ENCODE results near the gene C1QTNF4.
"Not testable (repeated sequence)": the region's sequence is repeated elsewhere in the genome, so short reads cannot be mapped to it uniquely, and the experiment has no call there.

The C1QTNF4 gene

DNA sequence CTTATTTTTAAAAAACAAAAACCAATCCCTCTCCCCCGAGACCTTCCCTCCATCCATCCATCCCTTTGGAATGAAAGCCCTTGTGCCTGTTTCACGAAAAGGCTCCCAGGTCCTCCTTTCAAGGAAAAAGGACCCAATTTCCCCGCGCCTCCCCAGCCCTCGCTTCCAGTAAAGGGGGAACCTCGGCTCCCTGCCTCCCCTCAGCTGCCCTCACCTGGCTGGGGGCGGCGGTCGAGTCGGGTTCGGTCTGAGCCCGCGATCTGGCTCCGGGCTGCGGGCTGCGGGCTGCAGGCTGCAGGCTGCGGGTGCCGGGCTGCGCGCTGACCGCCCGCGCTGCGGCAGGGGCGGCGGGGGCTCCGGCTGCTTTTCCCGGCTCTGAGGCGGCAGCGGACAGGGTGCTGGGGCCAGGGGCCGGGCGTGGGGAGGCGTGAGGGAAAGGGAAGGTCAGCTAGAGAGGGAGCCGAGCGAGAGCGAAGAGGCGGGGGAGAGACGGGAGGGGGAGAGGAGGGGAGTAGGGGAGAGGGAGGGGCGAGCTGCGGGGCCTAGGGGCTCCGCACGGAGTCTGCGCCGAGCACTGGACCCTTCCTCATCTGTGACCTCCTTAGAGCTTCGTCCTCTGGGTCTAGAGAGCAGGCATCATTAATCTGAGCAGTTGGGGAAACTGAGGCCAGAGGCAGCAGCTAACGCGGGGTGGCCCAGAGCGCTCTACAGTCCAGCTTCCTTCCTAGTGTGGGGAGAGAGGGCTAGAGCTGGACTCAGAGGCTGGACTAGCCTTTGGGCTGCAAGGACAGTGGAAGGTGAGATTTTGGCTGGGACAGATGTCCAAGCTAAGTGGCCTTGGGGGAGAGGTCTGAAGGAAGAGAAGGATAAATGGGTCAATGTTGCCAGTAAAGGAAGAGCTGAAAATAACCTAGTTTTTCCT, at the start of gene C1QTNF4:
Gene C1QTNF4, minus strand, starts transcription at position 478 of the 922 bp plus-strand sequence. CDS start 3,601 bp downstream, outside the sequence.
- Mint-ChIP-seq H3K36me3 (no peaks in the 10 kb centered on the region), H3K4me1 (ENCODE audit: low read depth) (peaks cover 9% of the 10 kb centered on the region), H3K27me3 (peaks cover 22% of the 10 kb centered on the region), H3K9me3 (ENCODE audit: low read depth) (no peaks in the 10 kb centered on the region), H3K27ac (no peak within 1 kb of the TSS), H3K4me3 (peak within 1 kb of the TSS; percentile 44)

DNA sequence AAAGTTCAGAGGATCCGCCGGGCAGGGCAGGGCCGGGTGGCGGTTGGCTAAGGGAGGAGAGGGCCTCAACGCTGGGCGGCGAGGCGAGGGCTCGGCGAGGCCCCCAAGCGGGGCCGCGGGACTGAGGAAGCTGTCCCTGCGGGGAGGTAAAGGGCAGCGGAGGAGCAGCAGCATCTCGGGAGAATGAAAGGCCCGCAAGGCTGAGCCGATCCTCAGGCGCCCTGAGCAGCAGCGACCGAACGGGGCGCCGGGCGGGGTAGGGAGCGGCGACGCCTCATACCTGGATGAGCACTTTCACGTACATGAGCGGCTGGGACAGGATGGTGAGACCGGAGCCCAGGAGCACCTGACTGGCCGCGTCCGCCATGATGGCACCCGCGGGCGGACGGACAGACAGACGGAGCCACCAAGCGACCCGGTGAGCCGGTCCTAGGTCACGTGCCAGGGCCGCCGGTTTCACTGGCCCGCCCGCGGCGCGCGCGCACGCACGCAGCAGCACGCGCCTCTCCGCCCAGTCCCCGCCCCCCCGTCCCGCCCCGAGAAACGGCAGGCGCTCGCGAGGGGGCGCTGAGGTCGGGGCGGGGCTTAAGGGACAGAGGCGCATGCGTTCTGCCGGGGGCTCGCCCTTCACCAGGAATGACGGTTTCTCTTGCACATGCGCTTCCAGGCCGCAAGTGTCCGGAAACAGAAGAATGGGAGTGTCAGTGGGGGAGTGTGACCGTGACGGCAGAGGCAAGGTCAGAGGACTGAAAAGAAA, 48.1 kb upstream of the C1QTNF4 start, which contains the start of gene MTCH2:
Gene MTCH2, minus strand, starts transcription at position 461 of the 757 bp plus-strand sequence. Its CDS starts 94 bp downstream, at position 367.
- H3K4me1 Mint-ChIP-seq (ENCODE audit: low read depth): peaks cover 27% of the 10 kb centered on the region
- H3K27me3 Mint-ChIP-seq: no peaks in the 10 kb centered on the region
- H3K9me3 Mint-ChIP-seq (ENCODE audit: low read depth): no peaks in the 10 kb centered on the region
- peaks cover 3% of the 10 kb centered on the region for H3K36me3 Mint-ChIP-seq
- peak within 1 kb of the TSS; percentile 96 for H3K27ac Mint-ChIP-seq
- H3K4me3 Mint-ChIP-seq: peak within 1 kb of the TSS; percentile 99

DNA sequence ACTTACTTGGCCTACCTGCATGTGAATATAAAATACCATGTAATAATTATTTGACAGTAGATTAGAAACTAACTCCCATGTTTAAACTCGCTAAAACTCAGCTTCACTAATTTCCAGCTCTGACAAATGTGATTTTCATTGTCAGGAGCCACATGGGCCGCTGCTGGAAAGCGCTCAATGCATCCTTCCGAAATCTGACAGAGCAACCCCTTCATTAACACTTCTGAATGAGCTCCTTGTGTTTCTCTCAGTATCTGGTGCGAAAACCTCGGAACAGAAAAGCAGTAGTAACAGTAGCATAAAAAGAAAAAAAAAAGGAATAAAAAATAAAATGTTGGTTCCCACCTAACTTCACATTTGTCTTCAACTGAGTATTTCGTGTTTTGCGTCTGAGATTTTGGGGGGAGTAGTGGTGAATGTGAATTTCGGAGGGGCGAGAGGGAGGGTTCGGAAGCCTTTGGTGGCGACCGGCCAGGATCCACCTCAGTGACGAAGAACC, 47.4 kb upstream of the C1QTNF4 start:
- H3K27me3 Mint-ChIP-seq: no peaks in the 10 kb centered on the region
- no peaks in the 10 kb centered on the region for H3K9me3 Mint-ChIP-seq (ENCODE audit: low read depth)
- H3K4me1 Mint-ChIP-seq (ENCODE audit: low read depth): peaks cover 27% of the 10 kb centered on the region
- peaks cover 3% of the 10 kb centered on the region for H3K36me3 Mint-ChIP-seq
- H3K27ac Mint-ChIP-seq: peak overlapping the region; percentile 91
- H3K4me3 Mint-ChIP-seq: peak overlapping the region; percentile 99

DNA sequence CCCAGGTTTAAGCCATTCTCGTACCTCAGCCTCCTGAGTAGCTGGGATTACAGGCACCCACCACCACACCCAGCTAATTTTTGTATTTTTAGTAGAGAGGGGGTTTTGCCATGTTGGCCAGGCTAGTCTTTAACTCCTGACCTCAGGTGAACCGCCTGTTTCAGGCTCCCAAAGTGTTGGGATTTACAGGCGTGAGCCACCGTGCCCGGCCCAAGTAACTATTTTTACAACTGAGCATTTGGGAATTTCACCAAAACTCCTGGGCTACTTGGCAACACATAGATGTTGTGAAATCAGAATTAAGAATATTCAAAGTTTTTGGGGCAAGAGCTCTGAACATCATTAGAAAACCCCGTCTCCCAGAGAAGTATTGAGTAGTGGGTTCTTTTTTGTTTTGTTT, 46.3 kb upstream of the C1QTNF4 start:
- H3K27me3 Mint-ChIP-seq; H3K9me3 Mint-ChIP-seq (ENCODE audit: low read depth); H3K27ac Mint-ChIP-seq; H3K36me3 Mint-ChIP-seq: not testable (repeated sequence)
- Mint-ChIP-seq H3K4me3 (peak overlapping the region; percentile 99), H3K4me1 (ENCODE audit: low read depth) (peaks cover 27% of the 10 kb centered on the region)

DNA sequence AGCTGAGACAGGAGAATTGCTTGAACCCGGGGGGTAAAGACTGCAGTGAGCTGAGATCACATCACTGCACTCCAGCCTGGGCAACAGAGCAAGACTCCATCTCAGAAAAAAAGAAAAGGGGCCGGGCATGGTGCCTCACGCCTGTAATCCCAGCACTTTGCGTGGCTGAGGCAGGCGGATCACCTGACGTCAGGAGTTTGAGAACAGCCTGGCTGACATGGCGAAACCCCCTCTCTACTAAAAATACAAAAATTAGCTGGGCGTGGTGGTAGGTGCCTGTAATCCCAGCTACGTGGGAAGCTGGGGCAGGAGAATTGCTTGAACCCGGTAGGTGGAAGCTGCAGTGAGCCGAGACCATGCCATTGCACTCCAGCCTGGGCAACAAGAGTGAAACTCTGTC, 42.1 kb upstream of the C1QTNF4 start:
- Mint-ChIP-seq H3K4me1 (ENCODE audit: low read depth) (peaks cover 13% of the 10 kb centered on the region), H3K36me3 (peaks cover 12% of the 10 kb centered on the region)
- H3K27me3 Mint-ChIP-seq; H3K4me3 Mint-ChIP-seq; H3K9me3 Mint-ChIP-seq (ENCODE audit: low read depth); H3K27ac Mint-ChIP-seq: not testable (repeated sequence)

DNA sequence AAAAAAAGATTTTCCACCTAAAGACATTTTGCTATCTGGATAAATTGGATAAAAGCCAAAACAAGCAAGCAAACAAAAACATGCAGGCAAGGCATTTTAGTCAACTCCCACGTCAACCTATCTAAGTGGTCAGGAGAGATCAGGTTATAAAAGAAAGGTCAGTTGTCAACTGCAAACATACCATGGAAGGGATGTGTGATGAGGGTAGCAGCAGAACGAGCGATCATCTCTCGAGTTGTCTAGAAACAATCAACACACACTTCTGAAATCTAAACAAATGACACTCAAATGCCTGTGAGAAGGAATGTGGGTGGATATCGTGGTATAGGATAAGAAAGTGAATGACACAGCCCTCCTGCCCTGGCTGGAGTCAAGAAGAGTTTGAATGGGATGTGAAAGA, 37.3 kb upstream of the C1QTNF4 start:
- Mint-ChIP-seq H3K4me1 (ENCODE audit: low read depth) (no peaks in the 10 kb centered on the region), H3K27me3 (no peaks in the 10 kb centered on the region), H3K9me3 (ENCODE audit: low read depth) (no peaks in the 10 kb centered on the region), H3K27ac (no peak overlapping the region), H3K36me3 (peaks cover 16% of the 10 kb centered on the region), H3K4me3 (no peak overlapping the region)

DNA sequence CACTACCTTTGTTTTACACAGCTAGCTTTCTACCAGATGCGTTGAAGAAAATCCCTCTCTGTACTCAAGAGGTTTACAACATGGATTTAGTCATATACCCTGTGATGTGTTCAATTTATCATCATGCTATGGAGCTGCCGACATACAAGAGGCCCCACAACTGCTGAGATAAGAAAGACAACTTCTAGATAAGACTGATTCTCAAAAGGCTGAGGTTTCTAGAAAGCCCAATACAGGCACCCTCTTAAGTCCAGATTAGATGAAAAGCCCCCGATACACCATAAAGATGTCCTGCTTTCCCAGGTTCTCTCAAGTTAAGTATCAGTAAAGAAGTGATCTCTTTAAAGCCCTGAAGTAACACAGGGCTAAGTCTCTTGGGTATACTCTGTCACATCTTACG, 33.8 kb upstream of the C1QTNF4 start:
- no peaks in the 10 kb centered on the region for H3K4me1 Mint-ChIP-seq (ENCODE audit: low read depth)
- H3K27me3 Mint-ChIP-seq: no peaks in the 10 kb centered on the region
- H3K36me3 Mint-ChIP-seq: peaks cover 17% of the 10 kb centered on the region
- no peak overlapping the region for H3K27ac Mint-ChIP-seq
- no peak overlapping the region for H3K4me3 Mint-ChIP-seq
- no peaks in the 10 kb centered on the region for H3K9me3 Mint-ChIP-seq (ENCODE audit: low read depth)

DNA sequence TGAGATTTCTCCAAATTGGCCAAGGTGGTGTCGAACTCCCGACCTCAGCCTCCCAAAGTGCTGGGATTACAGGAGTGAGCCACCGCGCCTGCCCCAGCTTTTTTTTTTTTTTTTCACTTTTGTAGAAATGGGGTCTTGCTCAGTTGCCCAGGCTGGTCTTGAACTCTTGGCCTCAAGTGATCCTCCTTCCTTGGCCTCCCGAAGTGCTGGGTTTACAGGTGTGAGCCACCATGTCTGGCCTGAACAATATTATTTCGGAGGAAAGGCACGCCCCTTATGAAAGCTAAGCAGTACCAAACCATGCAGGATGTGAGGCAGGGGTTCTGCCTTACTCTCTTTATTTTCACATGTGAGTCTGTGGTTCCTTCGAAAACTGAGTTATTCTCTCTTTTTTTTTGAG, 32.0 kb upstream of the C1QTNF4 start:
- Mint-ChIP-seq H3K4me3 (no peak overlapping the region), H3K4me1 (ENCODE audit: low read depth) (no peaks in the 10 kb centered on the region), H3K27ac (no peak overlapping the region), H3K9me3 (ENCODE audit: low read depth) (no peaks in the 10 kb centered on the region), H3K36me3 (peaks cover 12% of the 10 kb centered on the region), H3K27me3 (no peaks in the 10 kb centered on the region)

DNA sequence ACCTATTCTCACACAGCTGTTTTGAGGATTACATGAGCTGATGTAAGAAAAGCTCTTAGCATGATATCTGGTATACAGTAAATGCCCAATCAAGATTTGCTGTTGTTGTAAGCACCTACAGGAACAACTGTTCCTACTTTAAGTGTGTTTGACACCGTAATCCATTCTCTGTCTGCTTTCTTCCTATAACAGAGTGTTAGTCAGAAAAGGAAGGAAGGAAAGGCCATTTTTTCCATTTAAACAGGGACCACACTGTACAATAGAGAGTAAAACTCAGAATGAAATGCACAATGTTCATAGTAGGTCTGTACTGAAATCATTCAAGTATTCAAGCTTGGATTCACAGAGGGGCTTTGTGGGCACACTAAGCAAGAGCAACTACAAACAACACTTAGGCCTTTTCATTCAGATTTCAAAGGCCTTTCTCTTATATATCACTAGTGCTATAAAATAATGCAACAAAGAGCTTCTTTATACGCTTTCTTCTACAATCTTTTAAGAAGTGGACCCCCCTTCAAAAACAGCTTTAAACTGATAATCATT, 26.7 kb upstream of the C1QTNF4 start:
- peaks cover 7% of the 10 kb centered on the region for H3K36me3 Mint-ChIP-seq
- no peak overlapping the region for H3K4me3 Mint-ChIP-seq
- no peaks in the 10 kb centered on the region for H3K27me3 Mint-ChIP-seq
- H3K4me1 Mint-ChIP-seq (ENCODE audit: low read depth): no peaks in the 10 kb centered on the region
- H3K9me3 Mint-ChIP-seq (ENCODE audit: low read depth): no peaks in the 10 kb centered on the region
- no peak overlapping the region for H3K27ac Mint-ChIP-seq

DNA sequence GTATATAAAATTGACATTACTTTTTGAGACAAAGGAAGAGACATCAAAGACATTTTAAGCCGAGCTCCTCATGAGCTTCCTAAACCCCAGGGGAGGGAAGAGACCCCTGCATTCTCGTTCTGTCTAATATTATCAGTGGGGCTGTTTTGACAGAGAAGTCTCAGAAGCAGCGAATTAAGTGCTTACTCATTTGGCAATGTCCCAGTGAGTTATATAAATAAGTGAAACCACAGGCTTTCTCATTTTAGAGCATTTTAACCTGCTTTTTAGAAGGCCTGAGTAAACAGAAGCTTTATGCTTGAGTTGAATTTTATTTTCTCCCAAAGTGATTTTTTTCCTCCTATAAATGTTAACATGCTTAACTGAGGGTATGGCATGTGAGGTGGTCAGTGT, 23.2 kb upstream of the C1QTNF4 start:
- no peaks in the 10 kb centered on the region for H3K4me1 Mint-ChIP-seq (ENCODE audit: low read depth)
- H3K27ac Mint-ChIP-seq: no peak overlapping the region
- H3K9me3 Mint-ChIP-seq (ENCODE audit: low read depth): no peaks in the 10 kb centered on the region
- H3K36me3 Mint-ChIP-seq: peaks cover 3% of the 10 kb centered on the region
- no peak overlapping the region for H3K4me3 Mint-ChIP-seq
- no peaks in the 10 kb centered on the region for H3K27me3 Mint-ChIP-seq

DNA sequence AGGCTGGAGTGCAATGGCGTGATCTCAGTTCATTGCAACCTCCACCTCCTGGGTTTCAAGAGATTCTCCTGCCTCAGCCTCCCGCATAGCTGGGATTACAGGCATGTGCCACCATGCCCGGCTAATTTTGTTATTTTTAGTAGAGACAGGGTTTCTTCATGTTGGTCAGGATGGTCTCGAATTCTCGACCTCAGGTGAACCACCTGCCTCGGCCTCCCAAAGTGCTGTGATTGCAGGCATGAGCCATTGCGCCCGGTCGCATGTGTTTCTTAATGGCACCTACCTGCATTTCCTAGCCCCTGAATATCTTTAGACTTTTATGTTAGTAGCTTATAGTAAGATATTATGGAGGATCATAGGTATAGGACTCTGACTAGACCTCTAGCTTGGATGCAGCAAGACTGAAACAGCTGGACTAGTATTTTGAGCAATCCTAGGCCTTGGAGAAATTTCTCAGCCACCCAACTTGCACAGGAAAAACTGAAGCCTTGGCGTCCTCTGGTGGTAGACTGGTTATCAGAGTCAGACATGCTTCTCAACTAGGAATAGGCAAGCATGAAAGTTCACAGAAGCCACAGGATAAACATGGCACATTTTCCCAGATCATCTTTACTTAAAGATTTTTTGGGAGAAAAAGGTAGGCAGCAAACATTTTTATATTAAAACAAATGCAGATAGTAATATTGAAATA, 22.7 kb upstream of the C1QTNF4 start:
- Mint-ChIP-seq H3K4me1 (ENCODE audit: low read depth) (no peaks in the 10 kb centered on the region), H3K27ac (no peak overlapping the region), H3K4me3 (no peak overlapping the region), H3K27me3 (no peaks in the 10 kb centered on the region), H3K36me3 (peaks cover 3% of the 10 kb centered on the region), H3K9me3 (ENCODE audit: low read depth) (no peaks in the 10 kb centered on the region)

DNA sequence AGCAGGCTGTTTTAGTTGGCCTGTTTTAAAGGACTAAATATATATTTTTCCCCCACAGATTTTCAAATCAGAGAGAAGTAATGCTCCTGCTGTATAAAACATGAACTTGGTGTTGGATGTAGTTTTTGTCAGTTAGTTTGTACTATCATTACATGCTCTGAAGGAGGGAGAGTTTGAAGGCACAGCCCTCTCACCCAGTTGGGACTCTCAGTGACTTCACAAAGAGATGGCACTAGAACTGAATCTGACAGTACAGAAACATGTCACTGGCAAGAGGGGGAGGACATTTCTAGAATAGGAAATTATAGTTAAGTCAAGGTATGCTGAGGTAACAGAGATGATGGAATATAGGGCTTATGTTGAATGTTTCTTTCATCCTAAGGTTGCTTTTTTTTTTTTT, 21.0 kb upstream of the C1QTNF4 start:
- H3K36me3 Mint-ChIP-seq: peaks cover 3% of the 10 kb centered on the region
- no peak overlapping the region for H3K27ac Mint-ChIP-seq
- no peaks in the 10 kb centered on the region for H3K4me1 Mint-ChIP-seq (ENCODE audit: low read depth)
- H3K9me3 Mint-ChIP-seq (ENCODE audit: low read depth): no peaks in the 10 kb centered on the region
- H3K4me3 Mint-ChIP-seq: no peak overlapping the region
- H3K27me3 Mint-ChIP-seq: no peaks in the 10 kb centered on the region

DNA sequence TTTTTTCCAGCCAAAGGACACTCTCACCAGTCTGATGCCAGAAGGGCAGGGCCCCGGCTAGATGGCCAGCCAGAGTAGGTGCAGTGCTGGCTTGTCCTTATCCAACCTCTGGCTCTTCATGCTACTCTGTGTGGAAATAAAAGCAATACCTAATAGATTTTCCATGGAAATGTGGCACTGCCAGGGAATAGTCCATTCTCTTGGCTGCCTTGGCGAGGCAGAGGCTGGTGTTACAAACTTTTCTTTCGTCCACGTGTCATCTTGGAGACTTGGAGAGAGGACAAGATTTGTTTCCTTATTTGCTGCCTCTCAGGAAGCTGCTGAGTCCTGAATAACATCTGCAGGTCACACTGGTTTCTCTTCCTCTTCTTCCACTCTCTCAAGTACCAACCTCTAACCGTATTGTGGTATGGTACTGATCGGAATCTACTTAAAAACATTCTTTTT, 17.2 kb upstream of the C1QTNF4 start:
- Mint-ChIP-seq H3K36me3 (no peaks in the 10 kb centered on the region), H3K27me3 (no peaks in the 10 kb centered on the region)

DNA sequence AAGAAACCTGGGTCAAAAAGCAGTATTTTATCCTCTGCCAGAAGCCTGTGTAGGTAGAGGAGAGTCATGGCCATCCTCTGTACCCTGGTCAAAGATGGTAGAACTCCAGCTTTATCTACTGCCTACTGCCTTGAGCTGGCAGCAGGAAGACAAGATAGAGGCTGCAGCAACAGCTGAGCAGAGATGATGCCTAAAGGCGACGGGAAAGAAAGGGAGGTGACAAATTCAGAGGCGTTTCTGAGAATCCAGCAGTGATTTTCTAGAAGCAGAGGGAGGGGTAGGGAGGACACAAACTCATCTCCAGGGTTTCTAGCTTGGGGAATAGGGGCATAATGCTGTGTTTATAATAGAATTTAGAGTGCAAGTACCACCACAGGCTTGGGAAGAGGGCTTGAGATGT, 15.5 kb upstream of the C1QTNF4 start:
- H3K27me3 Mint-ChIP-seq: no peaks in the 10 kb centered on the region
- no peak overlapping the region for H3K4me3 Mint-ChIP-seq
- H3K9me3 Mint-ChIP-seq (ENCODE audit: low read depth): no peaks in the 10 kb centered on the region
- no peak overlapping the region for H3K27ac Mint-ChIP-seq
- no peaks in the 10 kb centered on the region for H3K4me1 Mint-ChIP-seq (ENCODE audit: low read depth)
- H3K36me3 Mint-ChIP-seq: peaks cover 2% of the 10 kb centered on the region

More for the DNA sequence above, 17.2 kb upstream of the C1QTNF4 start:
- H3K9me3 Mint-ChIP-seq (ENCODE audit: low read depth): no peaks in the 10 kb centered on the region
- no peak overlapping the region for H3K27ac Mint-ChIP-seq
- H3K4me3 Mint-ChIP-seq: no peak overlapping the region
- no peaks in the 10 kb centered on the region for H3K4me1 Mint-ChIP-seq (ENCODE audit: low read depth)

All from activated naive CD8-positive, alpha-beta T cell (primary cell).